T-helper 1 cell treated with Interleukin-12 subunit alpha and Interleukin-12 subunit beta and Interleukin-4 antibody, amounts not matched to agents 30 μg/mL and 1 μg/mL, for 36 hours (primary cell): ENCODE data around the gene JAKMIP1.

Experiments
- H3K27ac Mint-ChIP-seq: one replicate; pipeline ENCODE4 v1.8.0; 2021; ENCODE audit warnings: mild to moderate bottlenecking, mixed read lengths
- H3K27me3 Mint-ChIP-seq: one replicate; pipeline ENCODE4 v1.8.0; 2021; ENCODE audit warnings: low read depth, mixed read lengths
- H3K36me3 Mint-ChIP-seq: one replicate; pipeline ENCODE4 v1.8.0; 2021; ENCODE audit warnings: low read depth, mixed read lengths
- H3K4me1 Mint-ChIP-seq: one replicate; pipeline ENCODE4 v1.8.0; 2021; ENCODE audit warnings: low read depth, mixed read lengths
- H3K4me3 Mint-ChIP-seq: one replicate; pipeline ENCODE4 v1.8.0; 2021; ENCODE audit warnings: mild to moderate bottlenecking, moderate library complexity, mixed read lengths
- H3K9me3 Mint-ChIP-seq: one replicate; pipeline ENCODE4 v1.8.0; 2021; ENCODE audit warnings: mixed read lengths

JAKMIP1 gene

GRCh38 chr4:6232836-6233785, 32.8 kb upstream of the JAKMIP1 start:
- Mint-ChIP-seq H3K4me3 (no peak overlapping the region), H3K36me3 (no peaks in the 10 kb centered on the region), H3K9me3 (no peaks in the 10 kb centered on the region)

GRCh38 chr4:6231663-6232165, 31.4 kb upstream of the JAKMIP1 start:
- no peak overlapping the region for H3K4me3 Mint-ChIP-seq
- no peak overlapping the region for H3K27ac Mint-ChIP-seq
- H3K4me1 Mint-ChIP-seq: no peaks in the 10 kb centered on the region
- H3K36me3 Mint-ChIP-seq: no peaks in the 10 kb centered on the region
- no peaks in the 10 kb centered on the region for H3K9me3 Mint-ChIP-seq
- peaks cover 12% of the 10 kb centered on the region for H3K27me3 Mint-ChIP-seq

More at GRCh38 chr4:6232836-6233785, 32.8 kb upstream of the JAKMIP1 start:
- peaks cover 12% of the 10 kb centered on the region for H3K27me3 Mint-ChIP-seq
- H3K4me1 Mint-ChIP-seq: no peaks in the 10 kb centered on the region
- H3K27ac Mint-ChIP-seq: no peak overlapping the region

GRCh38 chr4:6230827-6231662, 30.7 kb upstream of the JAKMIP1 start:
- H3K4me3 Mint-ChIP-seq: no peak overlapping the region

GRCh38 chr4:6230502-6230785, 30.1 kb upstream of the JAKMIP1 start:
- no peaks in the 10 kb centered on the region for H3K4me1 Mint-ChIP-seq
- H3K36me3 Mint-ChIP-seq: no peaks in the 10 kb centered on the region

More at GRCh38 chr4:6230827-6231662, 30.7 kb upstream of the JAKMIP1 start:
- no peaks in the 10 kb centered on the region for H3K4me1 Mint-ChIP-seq
- H3K27ac Mint-ChIP-seq: no peak overlapping the region
- H3K9me3 Mint-ChIP-seq: no peaks in the 10 kb centered on the region
- no peaks in the 10 kb centered on the region for H3K36me3 Mint-ChIP-seq
- peaks cover 12% of the 10 kb centered on the region for H3K27me3 Mint-ChIP-seq

GRCh38 chr4:6229671-6230501, 29.5 kb upstream of the JAKMIP1 start:
- H3K27me3 Mint-ChIP-seq: peaks cover 10% of the 10 kb centered on the region
- no peaks in the 10 kb centered on the region for H3K36me3 Mint-ChIP-seq
- H3K4me1 Mint-ChIP-seq: no peaks in the 10 kb centered on the region
- no peak overlapping the region for H3K27ac Mint-ChIP-seq
- no peak overlapping the region for H3K4me3 Mint-ChIP-seq
- no peaks in the 10 kb centered on the region for H3K9me3 Mint-ChIP-seq

More at GRCh38 chr4:6230502-6230785, 30.1 kb upstream of the JAKMIP1 start:
- Mint-ChIP-seq H3K4me3 (no peak overlapping the region), H3K27ac (no peak overlapping the region), H3K27me3 (peaks cover 10% of the 10 kb centered on the region), H3K9me3 (no peaks in the 10 kb centered on the region)

- H3K9me3 Mint-ChIP-seq: no peaks in the 10 kb centered on the region
- peaks cover 16% of the 10 kb centered on the region for H3K27me3 Mint-ChIP-seq
- no peak overlapping the region for H3K27ac Mint-ChIP-seq
- H3K4me3 Mint-ChIP-seq: no peak overlapping the region
- no peaks in the 10 kb centered on the region for H3K36me3 Mint-ChIP-seq
- no peaks in the 10 kb centered on the region for H3K4me1 Mint-ChIP-seq
These were observed 28.7 kb upstream of the JAKMIP1 start for GRCh38 chr4:6229095-6229494.

- H3K4me1 Mint-ChIP-seq: no peaks in the 10 kb centered on the region
- H3K27ac Mint-ChIP-seq: no peak overlapping the region
- no peaks in the 10 kb centered on the region for H3K36me3 Mint-ChIP-seq
- peaks cover 21% of the 10 kb centered on the region for H3K27me3 Mint-ChIP-seq
- H3K9me3 Mint-ChIP-seq: no peaks in the 10 kb centered on the region
- no peak overlapping the region for H3K4me3 Mint-ChIP-seq
These were observed 28.1 kb upstream of the JAKMIP1 start for GRCh38 chr4:6228158-6229067.

- Mint-ChIP-seq H3K36me3 (no peaks in the 10 kb centered on the region), H3K4me3 (no peak overlapping the region), H3K9me3 (peaks cover 2% of the 10 kb centered on the region), H3K4me1 (no peaks in the 10 kb centered on the region), H3K27me3 (peaks cover 29% of the 10 kb centered on the region), H3K27ac (no peak overlapping the region)
These were observed 27.2 kb upstream of the JAKMIP1 start for GRCh38 chr4:6227412-6228157.

- Mint-ChIP-seq H3K27me3 (peaks cover 34% of the 10 kb centered on the region), H3K4me3 (no peak overlapping the region), H3K27ac (no peak overlapping the region), H3K9me3 (peaks cover 5% of the 10 kb centered on the region), H3K36me3 (no peaks in the 10 kb centered on the region), H3K4me1 (no peaks in the 10 kb centered on the region)
These were observed 26.2 kb upstream of the JAKMIP1 start for GRCh38 chr4:6226506-6226905.

- Mint-ChIP-seq H3K36me3 (no peaks in the 10 kb centered on the region), H3K27me3 (peaks cover 45% of the 10 kb centered on the region), H3K27ac (no peak overlapping the region)
These were observed 25.1 kb upstream of the JAKMIP1 start for GRCh38 chr4:6225469-6225868.

GRCh38 chr4:6224735-6225134, 24.4 kb upstream of the JAKMIP1 start:
- no peaks in the 10 kb centered on the region for H3K36me3 Mint-ChIP-seq
- peaks cover 5% of the 10 kb centered on the region for H3K9me3 Mint-ChIP-seq
- H3K4me1 Mint-ChIP-seq: no peaks in the 10 kb centered on the region
- peaks cover 50% of the 10 kb centered on the region for H3K27me3 Mint-ChIP-seq
- no peak overlapping the region for H3K27ac Mint-ChIP-seq
- H3K4me3 Mint-ChIP-seq: no peak overlapping the region

More at GRCh38 chr4:6225469-6225868, 25.1 kb upstream of the JAKMIP1 start:
- Mint-ChIP-seq H3K4me3 (no peak overlapping the region), H3K4me1 (no peaks in the 10 kb centered on the region), H3K9me3 (peaks cover 5% of the 10 kb centered on the region)

GRCh38 chr4:6222761-6223292, 22.5 kb upstream of the JAKMIP1 start:
- peaks cover 63% of the 10 kb centered on the region for H3K27me3 Mint-ChIP-seq
- no peak overlapping the region for H3K27ac Mint-ChIP-seq
- peaks cover 2% of the 10 kb centered on the region for H3K4me1 Mint-ChIP-seq
- no peak overlapping the region for H3K4me3 Mint-ChIP-seq
- H3K36me3 Mint-ChIP-seq: no peaks in the 10 kb centered on the region
- H3K9me3 Mint-ChIP-seq: peaks cover 5% of the 10 kb centered on the region
